DMS79 treated with DMSO at 0.1 percent for 48 hours (cell line): ENCODE data around the gene H3-3A.
"Not testable (repeated sequence)": the region's sequence is repeated elsewhere in the genome, so short reads cannot be mapped to it uniquely, and the experiment has no call there.

Experiments
- DNase-seq: peaks from one replicate; lab custom pipeline; 2025; lab: John Stamatoyannopoulos, UW

The H3-3A gene

DNA sequence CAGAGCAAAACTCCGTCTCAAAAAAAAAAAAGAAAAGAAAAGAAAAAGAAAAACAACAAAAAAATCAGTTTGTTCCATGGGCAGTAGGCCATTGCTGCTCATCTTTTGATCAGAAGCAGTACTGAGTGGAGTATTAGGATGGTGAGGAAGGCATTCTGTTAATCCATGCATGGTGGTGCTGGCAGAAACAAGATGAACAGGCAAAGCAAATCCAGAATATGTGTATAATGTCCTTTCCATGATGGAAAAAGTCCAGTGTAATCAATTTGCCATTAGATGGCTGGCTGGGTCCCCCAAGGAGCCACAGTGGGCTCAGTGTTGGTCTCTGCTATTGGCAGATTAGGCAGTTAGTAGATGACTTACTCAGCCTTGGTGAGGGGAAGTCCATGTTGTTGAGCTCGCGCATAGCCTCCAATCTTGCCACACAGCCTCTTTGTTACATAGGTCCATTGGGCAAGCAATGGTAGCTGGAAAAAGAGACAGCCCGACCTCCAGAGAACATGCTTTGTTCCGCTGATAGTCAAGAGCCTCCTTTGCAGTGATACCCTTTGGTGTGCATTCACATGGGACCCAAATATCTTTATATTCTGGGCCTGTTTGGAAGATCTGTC lies 23.3 kb downstream of the H3-3A start:
- DNase-seq, result no peak

DNA sequence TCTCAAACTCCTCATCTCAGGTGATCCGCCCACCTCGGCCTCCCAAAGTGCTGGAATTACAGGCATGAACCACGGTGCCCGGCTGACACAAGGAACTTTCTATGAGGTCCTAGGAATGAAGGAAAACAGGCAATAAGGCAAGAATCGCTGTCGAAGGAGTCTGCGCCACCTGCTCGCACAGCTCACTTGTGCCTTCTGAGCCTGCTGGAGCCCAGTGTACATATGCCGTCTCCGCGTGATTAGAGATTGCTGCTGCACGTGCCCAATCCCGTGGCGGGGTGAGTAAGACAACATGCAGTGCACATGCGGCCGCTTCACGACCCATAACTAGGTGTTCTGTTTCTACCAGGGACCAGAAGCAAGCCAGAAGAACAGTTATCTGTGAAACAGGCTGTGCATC lies 24.3 kb downstream of the H3-3A start:
- no peak for DNase-seq

DNA sequence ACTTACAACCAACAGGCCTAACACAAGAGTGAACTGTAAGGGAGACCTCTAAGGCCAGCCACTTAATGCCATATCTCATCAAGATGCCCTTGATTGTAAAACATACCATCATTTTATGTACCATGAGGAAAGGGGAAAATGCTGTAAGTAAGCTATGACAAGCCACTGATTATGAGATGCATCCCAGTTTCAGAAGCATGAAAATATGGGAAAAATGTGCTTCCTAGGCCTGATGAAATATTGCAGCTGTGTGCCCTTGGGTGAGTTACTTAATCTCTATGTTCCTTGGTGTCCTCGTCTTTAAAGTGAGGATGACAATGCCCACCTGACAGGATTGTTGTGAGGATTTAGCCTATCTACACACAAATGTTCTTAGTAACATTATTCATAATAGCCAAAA lies 28.9 kb downstream of the H3-3A start:
- no peak for DNase-seq

DNA sequence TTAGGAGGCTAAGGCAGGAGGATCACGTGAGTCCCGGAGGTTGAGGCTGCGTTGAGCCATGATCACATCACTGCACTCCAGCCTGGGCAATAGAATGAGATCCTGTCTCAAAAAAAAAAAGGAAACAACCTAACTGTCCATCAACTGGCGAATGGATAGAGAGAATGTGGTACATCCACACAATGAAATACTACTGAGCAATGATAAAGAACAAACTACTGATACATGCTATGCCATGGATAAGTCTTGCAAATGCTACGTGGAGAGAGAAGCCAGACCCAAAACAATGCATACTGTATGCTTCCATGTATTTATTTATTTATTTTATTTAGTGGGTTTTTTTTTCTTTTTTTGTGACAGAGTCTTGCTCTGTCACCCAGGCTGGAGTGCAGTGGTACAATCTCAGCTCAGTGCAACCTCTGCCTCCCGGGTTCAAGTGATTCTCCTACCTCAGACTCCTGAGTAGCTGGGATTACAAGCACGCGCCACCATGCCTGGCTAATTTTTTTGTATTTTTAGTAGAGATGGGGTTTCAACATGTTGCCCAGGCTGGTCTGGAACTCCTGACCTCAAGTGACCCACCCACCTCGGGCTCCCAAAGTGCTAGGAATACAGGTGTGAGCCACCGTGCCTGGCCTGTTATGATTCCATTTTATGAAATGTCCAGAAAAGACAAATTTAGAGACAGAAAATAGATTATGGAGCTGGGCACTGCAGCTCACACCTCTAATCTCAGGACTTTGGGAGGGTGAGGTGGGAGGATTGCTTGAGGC lies 29.7 kb downstream of the H3-3A start:
- DNase-seq, result not testable (repeated sequence)

DNA sequence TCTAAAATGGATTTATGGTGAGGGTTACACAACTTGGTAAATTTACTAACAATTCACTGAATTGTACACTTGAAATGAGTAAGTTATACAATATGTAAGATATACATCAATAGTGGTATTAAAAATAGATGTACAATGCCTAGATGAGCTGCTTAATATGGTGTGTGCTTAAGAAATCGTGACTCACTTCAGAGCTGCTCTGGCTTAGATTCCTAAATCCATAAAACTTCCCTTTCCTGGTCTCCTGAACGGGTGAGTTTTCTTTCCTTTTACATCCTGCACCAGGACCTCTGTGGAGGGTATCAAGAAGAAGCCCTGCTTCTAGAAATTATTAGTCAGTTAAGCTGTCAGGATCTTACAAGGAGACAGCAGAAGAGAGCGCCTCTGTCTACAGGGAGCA lies 30.4 kb downstream of the H3-3A start:
- DNase-seq, result no peak

DNA sequence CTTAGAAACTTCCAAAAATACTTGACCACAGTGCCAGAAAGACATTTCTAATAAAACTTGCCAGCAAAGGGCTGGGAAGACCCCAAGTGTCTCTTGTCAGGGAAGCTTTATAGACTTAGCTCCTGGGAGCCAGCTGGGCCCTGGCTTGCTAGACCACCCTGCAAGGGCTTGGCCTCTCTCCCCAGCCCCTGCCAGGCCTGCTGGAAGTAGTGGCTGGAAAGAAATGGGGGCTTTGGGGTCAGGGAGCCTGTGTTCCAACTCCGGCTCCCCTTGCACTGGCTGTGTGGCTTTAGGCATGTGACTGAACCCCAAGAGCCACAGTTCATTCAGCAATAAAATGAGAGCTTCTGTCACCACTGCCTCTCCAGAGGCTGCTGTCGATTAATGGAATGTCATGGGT lies 31.1 kb downstream of the H3-3A start:
- DNase-seq, result no peak

DNA sequence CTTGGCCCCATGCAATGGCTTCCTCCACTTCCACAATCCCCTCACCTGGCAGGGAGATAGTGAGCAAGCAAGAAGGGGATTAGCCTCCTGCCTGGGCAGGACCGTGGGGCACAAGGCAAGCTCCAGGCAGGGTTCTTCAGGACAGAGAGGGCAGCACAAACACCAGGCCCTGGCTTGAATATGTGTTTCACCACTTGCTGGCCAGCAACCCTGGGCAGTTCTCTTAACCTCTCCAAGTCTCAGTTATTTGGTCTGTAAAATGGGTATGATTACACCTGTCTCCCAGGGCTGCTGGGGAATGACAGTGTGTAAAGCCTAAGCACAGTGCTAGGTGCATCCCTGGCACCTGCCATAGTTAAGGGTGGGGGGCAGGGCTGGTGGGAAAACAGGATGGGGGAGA lies 31.9 kb downstream of the H3-3A start:
- DNase-seq, result no peak

DNA sequence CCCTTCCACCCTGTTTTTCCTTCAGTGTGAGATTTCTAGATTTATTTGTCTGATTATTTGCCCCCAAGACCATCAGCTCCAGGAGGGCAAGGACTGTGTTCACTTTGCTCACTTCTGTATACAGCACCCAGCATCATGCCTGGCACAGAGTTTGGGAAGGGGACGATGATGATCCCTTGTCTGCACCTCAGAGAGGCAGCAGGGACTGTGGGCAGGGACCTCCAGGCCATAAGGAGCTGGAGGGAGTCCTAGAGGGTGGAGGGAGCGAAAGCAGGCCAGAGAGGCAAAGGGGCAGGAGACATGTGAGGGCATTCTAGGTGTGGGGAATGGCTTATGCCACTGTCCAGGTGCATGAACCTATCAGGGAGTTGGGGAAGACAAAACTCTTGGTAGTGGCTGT lies 32.8 kb downstream of the H3-3A start:
- no peak for DNase-seq

DNA sequence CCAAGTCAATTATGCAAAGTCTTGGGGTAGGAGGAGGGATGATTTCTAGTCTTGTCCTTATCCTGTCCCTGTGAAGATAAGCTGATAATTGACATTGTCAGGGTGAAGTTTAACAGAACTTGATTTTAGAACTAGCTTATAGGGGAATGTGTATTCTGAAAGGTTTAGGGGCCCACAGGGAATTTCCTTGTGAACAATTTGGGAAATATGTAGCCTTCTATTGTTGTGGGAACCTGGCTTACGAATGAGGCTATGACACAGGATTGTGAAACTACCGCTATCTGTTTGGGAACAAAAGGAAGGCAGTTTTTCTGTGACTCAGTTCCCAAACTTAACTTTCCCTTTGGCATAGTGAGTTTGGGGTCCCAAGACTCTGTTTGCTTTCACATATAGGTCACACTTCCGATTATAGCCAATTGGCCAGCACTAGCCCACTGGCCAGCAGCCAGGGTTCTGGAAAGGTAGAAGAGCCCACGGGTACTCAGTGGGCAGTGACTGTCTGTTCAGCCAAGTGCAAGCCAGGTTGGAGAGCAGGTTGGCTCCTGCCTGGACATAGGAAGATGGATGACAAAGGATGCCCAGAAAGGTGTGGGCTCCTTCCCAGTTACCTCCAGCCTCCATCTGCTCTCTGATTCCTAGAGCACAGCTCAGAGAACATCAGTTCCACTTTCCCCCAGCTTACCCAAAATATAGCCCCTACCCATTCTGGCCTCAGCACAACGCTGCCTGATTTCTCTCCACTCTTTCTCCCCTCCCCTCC lies 35.5 kb downstream of the H3-3A start:
- no peak for DNase-seq

DNA sequence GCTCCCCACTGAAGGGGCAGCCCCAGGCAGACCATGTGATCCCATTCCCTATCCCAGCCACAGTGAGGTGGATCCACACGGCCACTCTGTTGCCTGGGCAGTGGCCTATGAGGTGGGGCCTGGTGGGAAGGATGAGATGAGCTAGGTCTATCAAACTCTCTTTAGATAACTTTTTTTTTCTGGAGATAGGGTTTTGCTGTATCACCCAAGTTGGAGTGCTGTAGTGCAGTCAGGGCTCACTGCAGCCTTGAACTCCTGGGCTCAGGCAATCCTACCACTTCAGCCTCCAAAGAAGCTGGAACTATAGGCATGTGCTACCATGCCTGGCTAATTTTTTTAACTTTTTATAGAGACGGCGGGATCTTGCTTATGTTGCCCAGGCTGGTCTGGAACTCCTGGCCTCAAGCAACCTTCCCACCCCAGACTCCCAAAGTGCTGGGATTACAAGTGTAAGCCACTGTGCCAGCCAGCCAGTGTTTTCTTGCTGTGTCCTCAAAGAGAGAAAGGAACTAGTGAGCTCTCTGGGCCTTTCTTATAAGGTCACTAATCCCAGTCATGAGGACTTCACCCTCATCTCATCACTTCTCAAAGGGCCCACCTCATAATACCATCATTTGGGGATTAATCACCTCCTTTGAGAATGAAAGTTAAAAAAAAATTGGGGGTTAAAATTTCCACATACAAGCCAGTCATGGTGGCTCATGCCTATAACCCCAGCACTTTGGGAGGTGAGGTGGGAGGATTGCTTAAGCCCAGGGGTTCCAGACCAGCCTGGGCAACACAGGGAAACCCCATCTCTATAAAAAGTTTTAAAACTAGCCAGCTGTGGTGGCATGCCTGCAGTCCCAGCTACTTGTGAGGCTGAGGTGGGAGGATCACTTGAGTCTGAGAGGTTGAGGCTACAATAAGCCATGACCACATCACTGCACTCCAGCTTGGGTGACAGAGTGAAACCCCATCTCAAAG lies 36.6 kb downstream of the H3-3A start:
- no peak for DNase-seq

DNA sequence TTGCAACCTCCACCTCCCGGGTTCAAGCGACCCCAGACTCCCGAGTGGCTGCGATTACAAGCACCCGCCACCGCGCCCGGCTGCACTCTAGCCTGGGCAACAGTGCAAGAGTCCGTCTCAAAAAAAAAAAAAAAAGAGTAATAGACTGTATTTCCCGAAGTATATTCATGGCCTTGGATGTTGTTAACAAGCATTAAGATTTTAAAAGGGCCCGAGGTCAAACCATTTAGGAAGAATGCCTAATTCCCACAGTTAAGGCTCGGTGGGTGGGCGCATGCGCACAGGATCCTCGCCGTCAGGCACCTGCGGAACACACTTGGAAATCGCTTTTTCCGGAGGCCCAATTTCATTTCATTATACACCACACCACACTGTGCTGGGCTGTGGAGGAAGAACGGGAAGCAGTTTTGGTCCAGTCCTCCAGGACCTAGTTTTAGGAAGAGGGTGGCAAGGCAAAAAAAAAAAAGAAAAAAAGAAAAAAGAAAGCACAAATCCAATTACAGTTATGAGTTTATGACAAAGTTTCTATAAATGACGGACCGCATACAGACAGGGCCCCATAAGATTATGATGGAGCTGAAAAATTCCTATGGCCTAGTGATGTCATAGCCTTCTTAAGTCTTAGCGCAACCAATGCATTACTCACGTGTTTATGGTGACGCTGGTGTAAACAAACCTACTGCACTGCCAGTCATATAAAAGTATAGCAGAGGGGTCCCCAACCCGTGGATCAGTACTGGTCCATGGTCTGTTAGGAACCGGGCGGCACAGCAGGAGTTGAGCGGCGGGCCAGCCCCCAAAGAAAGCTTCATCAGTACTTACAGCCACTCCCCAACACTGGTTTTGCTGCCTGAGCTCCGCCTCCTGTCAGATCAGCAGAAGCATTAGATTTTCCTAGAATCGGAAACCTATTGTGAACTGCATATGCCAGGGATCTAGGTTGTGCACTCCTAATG lies 38.2 kb downstream of the H3-3A start:
- DNase-seq, result peak; percentile 57

DNA sequence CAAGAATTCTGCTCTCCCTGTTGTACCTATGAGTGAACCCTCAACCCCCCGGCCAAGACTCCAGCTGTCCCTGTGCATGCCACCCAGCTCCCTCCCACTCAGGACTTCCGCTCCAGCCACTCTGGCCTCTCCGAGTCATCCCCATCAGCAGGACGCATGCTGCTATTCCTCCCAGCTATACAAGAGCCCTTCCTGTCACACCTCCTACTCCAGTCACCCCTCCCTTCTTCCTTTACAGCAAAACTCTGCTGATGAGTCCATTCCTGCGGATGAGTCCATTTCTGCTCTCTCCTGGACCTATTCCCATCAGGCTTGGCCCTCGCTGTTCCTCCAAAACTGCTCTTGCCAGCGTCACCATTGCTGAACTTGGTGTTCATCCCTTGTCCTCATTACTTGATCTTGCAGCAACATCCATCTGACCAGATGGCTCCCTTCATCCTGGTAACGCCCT lies 42.2 kb downstream of the H3-3A start:
- DNase-seq, result no peak

DNA sequence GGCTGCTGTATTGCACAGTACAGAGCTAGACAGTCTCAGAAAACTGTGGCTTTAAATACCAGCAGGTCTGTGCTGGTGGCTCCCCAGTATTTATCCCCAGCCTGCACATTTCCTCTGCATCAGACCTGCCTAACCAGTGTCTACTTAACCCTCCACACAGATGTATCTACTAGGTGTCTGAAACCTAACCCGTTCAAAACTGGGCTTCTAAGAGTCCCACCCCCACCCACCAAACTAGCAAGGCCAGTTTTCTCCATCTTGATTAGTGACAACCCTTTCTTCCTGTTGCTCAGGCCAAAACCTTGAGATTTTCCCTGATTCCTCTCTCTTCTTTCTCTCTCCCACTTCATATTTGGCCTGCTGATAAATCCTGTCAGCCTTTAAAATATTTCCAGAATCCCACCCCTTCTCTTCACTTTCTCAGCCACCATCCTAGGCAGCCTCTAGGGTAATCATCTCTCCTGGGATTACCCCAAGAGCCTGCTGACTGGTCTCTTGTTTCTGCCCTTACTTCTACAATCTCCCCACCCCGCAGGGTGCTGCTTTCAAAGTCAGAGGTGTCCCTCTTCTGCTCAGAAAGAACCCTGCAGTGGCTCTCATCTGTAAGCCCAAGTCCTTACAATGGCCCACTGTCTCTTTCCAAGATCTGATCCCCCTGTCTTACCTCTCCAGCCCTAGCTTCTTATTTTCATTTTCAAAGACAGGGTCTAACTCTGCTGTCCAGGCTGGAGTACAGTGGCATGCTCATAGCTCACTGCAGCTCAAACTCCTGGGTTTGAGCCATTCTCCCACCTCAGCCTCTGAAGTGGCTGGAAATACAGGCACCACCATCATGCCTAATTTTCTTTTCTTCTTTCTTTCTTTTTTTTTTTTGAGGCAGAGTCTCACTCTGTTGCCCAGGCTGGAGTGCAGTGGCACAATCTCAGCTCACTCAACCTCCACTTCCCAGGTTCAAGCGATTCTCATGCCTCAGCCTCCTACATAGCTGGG lies 45.2 kb downstream of the H3-3A start:
- DNase-seq, result no peak

DNA sequence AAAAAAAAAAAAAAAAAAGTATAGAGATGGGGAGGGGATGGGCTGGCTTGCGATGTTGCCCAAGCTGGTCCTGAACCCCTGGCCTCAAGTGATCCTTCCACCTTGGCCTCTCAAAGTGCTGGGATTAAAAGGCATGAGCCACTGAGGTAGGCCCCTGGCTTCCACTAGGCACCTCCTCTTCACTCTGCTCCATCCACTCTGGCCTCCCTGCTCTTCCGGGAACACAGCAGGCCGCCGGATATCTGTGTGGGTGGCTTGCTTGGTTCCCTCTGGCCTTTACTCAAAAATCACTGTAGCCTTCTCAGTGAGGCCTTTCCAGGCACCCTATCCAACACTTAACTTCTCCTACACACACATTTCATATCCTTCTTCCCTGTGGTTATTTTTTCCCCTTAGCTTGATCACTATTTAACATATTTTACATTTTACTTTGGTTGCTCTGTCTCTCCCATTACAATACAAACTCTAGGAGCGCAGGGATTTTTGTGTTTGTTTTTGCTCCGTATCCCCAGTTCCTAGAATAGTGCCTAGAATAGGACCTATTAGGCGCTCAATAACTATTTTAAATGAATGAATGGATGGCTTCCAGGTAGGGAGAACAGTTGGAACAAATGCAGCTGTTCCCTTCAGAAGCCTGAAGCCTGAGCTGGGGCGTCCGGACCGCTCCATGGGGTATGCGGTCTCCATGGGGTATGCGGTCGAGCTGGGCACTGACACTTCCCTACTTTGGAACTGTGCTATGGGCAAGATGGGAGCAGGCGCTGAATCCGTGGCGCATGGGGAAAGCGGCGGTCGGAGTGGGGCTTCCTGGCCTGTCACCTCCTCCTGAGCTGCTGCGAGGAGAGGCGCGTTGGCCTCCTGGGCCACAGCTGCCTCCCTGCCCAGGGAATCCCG lies 46.7 kb downstream of the H3-3A start:
- DNase-seq, result no peak

DNA sequence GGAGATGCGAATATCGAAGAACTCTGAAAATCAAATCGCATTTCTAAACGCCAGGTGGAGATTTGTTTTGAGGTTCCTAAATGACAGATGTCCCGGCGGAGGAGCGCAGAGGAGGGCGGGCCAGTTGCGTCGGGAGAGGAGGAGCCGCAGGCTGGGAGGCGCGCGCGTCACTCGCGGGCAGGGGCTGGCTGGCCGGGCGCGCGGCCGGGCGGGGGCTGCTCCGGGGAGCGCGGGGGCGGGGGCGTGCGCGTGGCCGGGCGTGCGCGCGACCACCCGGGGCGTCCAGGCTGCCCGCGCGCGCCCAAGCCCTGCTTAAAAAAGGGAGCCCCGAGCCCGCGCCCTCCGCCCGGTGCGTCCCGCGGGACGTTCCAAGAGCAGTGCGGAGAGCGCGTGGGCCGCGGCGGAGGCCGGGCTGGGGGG lies 47.3 kb downstream of the H3-3A start:
- peak; percentile 89 for DNase-seq

DNA sequence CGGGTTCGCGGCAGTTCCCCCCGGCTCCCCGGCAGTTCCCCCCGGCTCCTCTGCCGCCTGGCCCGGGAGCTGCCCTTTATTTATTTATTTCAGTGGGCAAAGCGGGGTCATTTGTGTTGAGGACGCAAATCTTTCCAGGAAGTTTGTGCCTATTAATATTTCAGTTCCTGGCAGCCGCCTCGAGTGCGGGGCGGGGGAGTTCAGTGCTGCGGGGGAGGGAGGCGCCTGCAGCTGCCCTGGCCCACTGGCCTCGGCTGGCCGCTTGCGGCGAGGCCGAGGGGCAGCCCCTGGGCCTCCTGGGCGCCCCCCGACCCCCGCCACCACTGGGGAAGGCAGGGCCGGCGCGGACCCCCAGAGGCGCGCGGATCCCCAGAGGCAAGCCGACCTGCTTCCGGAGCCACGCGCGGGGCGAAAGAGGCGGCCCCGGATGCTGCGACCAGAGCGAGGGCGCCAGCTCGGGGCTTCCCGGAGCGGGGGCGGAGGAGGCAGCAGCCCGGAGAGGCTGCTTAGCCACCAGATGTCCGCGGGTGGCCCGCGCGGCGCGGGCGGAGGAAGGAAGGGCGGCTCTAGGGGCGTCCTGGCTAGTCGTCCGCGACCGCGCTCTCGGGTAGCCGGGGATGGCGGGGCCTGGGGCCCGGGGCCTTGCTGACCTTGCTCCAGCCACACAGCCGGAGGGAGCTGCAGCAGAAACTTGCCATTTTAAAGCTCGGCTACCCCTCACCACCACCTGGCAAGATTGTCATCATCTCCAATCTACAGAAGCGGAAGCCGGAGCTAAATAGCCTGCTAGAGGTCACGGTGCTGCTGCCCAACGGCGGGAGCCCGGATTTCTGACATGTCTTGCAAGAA lies 48.0 kb downstream of the H3-3A start:
- DNase-seq, result peak; percentile 86

DNA sequence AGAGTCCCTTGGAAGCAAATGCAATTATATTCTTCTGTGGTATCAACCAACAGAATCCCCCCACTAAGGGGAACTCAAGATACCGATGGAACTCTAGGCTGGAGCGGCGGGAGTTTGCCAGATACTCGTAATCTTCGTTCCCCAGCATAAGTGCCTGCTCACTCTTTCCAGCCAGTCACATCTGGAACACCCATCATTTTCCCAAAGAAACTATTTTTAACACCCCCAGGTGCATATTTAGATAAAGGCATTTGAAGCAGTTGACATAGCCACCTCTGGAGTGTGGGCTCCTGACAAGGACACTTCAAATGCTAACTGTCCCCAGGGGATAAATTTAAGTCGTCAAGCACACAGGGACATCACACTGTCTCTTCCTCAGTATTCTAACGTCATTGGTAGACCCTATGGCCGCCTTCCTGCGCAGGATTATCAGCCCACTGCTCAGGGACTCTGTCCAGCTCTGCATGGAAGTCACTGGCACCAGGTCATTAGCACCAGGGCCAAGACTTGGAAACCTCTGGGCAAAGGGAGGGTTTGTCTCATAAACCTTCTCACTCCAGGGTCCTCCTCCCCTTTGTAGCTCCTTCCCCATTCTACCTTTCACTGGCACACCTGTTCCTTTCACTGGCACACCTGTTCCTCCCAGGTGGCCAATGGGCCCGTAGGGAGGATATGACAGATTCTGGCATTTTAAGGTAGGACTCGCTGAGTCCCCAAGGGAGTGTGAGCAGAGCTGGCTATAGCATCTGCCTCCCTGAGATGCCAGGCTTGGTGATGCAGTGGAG lies 48.8 kb downstream of the H3-3A start:
- peak; percentile 69 for DNase-seq
